ENCODE data around the gene DIP2A. TPM values are rescaled to one million over a fixed set of nuclear protein-coding genes. Genes with fewer than 3 reads are reported as not detected.

The DIP2A gene
- total RNA-seq, 2 experiments from 2014 or later = 32.0 to 35.3 TPM

GRCh38 chr21:46603228-46603627 lies 144.5 kb downstream of the DIP2A start:
- Mint-ChIP-seq H3K36me3 (no peaks in the 10 kb centered on the region), H3K4me3 (no peak overlapping the region)

GRCh38 chr21:46604329-46604974 lies 145.8 kb downstream of the DIP2A start:
- Mint-ChIP-seq H3K27ac (no peak overlapping the region), H3K27me3 (no peaks in the 10 kb centered on the region), H3K4me1 (ENCODE audit: low read depth) (peaks cover 24% of the 10 kb centered on the region), H3K9me3 (no peaks in the 10 kb centered on the region), H3K36me3 (no peaks in the 10 kb centered on the region), H3K4me3 (no peak overlapping the region)
- POLR2A ChIA-PET = no interaction called here
- intact Hi-C loops (cut with micrococcal nuclease) = no loop called here
- CTCF ChIA-PET = no interaction called here
- DNase-seq = no peak

More at GRCh38 chr21:46603228-46603627, 144.5 kb downstream of the DIP2A start:
- H3K4me1 Mint-ChIP-seq (ENCODE audit: low read depth) = peaks cover 24% of the 10 kb centered on the region
- intact Hi-C loops (cut with micrococcal nuclease) = no loop called here
- no peak for DNase-seq
- H3K27me3 Mint-ChIP-seq = no peaks in the 10 kb centered on the region
- CTCF ChIA-PET = no interaction called here
- no peak overlapping the region for H3K27ac Mint-ChIP-seq
- no peaks in the 10 kb centered on the region for H3K9me3 Mint-ChIP-seq
- POLR2A ChIA-PET = no interaction called here

- Mint-ChIP-seq H3K27me3 (no peaks in the 10 kb centered on the region), H3K4me3 (no peak within 1 kb of the TSS), H3K27ac (peak within 1 kb of the TSS; percentile 25), H3K36me3 (no peaks in the 10 kb centered on the region), H3K9me3 (no peaks in the 10 kb centered on the region), H3K4me1 (ENCODE audit: low read depth) (peaks cover 24% of the 10 kb centered on the region)
- ChIA-PET CTCF (no interaction called here), POLR2A (no interaction called here)
- no peak for DNase-seq
- intact Hi-C loops (cut with micrococcal nuclease) = no loop called here
These were observed 146.5 kb downstream of the DIP2A start, which contains the start of gene S100B for GRCh38 chr21:46604975-46605766. S100B (minus strand) TSS chr21:46605082; CDS start chr21:46602415, 2,667 bp downstream.

DNA sequence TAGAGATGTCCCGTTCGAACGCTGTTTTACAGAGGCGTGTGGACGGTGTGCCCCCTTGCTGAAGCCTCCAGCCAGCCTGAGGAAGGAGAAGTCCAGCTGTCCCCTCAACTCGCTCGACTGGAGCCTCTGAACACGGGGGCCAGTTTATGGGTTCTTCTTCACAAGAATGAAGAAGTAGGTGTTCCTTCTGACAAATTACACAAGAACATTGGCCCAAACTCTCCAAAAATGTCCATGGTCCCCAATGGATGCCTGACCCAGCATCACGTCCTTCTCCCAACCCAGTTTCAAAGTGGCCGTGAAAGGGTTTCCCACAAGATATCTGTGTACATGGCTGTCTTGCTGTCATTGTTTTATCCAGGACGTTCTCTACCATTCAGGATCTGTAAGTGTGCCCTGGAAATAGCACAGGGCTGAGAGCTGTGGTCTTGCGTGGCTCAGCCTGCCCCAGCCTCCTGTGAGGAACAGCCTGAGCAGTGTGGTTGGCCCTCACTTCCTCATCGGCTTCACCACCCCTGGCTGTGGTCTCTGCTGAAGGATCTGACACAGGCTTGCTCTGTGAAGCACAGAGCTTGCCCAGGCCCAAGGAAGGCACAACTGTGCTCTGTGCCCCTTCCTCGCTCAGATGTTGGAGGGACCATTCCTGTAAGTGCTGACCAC lies 147.2 kb downstream of the DIP2A start:
- H3K4me3 Mint-ChIP-seq = no peak overlapping the region
- H3K9me3 Mint-ChIP-seq = no peaks in the 10 kb centered on the region
- peaks cover 24% of the 10 kb centered on the region for H3K4me1 Mint-ChIP-seq (ENCODE audit: low read depth)
- peak overlapping the region; percentile 25 for H3K27ac Mint-ChIP-seq
- ChIA-PET POLR2A (no interaction called here), CTCF (no interaction called here)
- peak; percentile 53 for DNase-seq
- H3K27me3 Mint-ChIP-seq = no peaks in the 10 kb centered on the region
- H3K36me3 Mint-ChIP-seq = no peaks in the 10 kb centered on the region
- intact Hi-C loops (cut with micrococcal nuclease) = no loop called here

- CTCF ChIA-PET = no interaction called here
- Mint-ChIP-seq H3K36me3 (no peaks in the 10 kb centered on the region), H3K27me3 (no peaks in the 10 kb centered on the region), H3K4me1 (ENCODE audit: low read depth) (peaks cover 24% of the 10 kb centered on the region), H3K27ac (no peak overlapping the region), H3K9me3 (no peaks in the 10 kb centered on the region), H3K4me3 (no peak overlapping the region)
- POLR2A ChIA-PET = no interaction called here
- DNase-seq = no peak
- intact Hi-C loops (cut with micrococcal nuclease) = no loop called here
These were observed 147.7 kb downstream of the DIP2A start for GRCh38 chr21:46606427-46606813.

- no peak for DNase-seq
- ChIA-PET CTCF (no interaction called here), POLR2A (no interaction called here)
- Mint-ChIP-seq H3K9me3 (no peaks in the 10 kb centered on the region), H3K36me3 (no peaks in the 10 kb centered on the region), H3K4me3 (no peak overlapping the region), H3K27me3 (no peaks in the 10 kb centered on the region), H3K4me1 (ENCODE audit: low read depth) (peaks cover 24% of the 10 kb centered on the region), H3K27ac (no peak overlapping the region)
- intact Hi-C loops (cut with micrococcal nuclease) = no loop called here
These were observed 148.9 kb downstream of the DIP2A start for GRCh38 chr21:46607636-46608035.

- no peak overlapping the region for H3K27ac Mint-ChIP-seq
- POLR2A ChIA-PET = no interaction called here
- no peaks in the 10 kb centered on the region for H3K36me3 Mint-ChIP-seq
- CTCF ChIA-PET = no interaction called here
- DNase-seq = no peak
- H3K27me3 Mint-ChIP-seq = no peaks in the 10 kb centered on the region
- H3K4me3 Mint-ChIP-seq = no peak overlapping the region
- no peaks in the 10 kb centered on the region for H3K9me3 Mint-ChIP-seq
- intact Hi-C loops (cut with micrococcal nuclease) = no loop called here
- peaks cover 24% of the 10 kb centered on the region for H3K4me1 Mint-ChIP-seq (ENCODE audit: low read depth)
These were observed 150.0 kb downstream of the DIP2A start for GRCh38 chr21:46608672-46609111.

DNA sequence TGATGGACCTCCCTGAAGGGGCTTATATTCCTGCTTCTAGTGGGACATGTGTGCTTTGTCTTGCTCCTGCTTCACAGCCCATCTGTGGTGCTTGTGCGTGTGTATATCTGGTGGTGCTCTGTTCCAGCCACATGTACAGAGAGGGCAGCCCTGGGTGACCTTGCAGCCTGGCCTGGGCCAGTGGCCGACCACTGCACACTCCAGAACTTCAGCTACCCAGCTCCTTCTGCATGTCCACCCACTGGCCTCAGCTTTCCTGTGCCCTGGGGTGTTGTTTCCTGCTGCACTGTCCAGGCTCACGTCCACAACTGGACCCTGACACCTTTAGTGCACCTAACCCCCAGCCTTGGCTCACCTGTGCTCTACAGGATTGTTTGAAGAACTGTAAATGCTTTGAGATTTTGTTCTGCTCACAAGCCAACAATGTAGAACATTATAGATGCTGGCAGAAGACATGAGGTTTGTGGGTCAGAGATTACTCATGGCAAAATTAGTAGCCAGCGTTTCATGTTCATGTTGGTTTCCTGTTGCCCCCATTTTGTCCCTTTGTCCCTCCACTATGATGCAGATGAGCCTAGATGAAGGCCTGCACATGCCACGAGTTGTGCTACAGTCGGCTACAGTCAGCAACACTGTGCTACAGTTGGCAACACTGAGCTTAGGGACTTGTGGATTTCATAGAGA lies 151.5 kb downstream of the DIP2A start:
- H3K9me3 Mint-ChIP-seq = no peaks in the 10 kb centered on the region
- DNase-seq = no peak
- ChIA-PET CTCF (no interaction called here), POLR2A (no interaction called here)
- H3K27me3 Mint-ChIP-seq = no peaks in the 10 kb centered on the region
- H3K4me3 Mint-ChIP-seq = no peak overlapping the region
- H3K4me1 Mint-ChIP-seq (ENCODE audit: low read depth) = peaks cover 19% of the 10 kb centered on the region
- no peaks in the 10 kb centered on the region for H3K36me3 Mint-ChIP-seq
- intact Hi-C loops (cut with micrococcal nuclease) = no loop called here
- no peak overlapping the region for H3K27ac Mint-ChIP-seq

DNA sequence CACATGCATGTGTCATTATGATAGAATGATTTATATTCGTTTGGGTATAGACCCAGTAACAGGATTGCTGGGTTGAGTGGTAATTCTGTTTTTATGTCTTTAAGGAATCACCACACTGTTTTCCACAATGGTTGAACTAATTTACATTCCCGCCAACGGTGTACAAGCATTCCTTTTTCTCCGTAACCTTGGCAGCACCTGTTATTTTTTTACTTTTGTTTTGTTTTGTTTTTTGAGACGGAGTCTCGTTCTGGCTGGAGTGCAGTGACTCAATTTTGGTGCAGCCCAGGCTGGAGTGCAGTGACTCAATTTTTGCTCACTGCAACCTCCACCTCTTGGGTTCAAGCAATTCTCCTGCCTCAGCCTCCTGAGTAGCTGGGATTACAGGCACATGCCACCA lies 154.7 kb downstream of the DIP2A start:
- Mint-ChIP-seq H3K27me3 (peaks cover 2% of the 10 kb centered on the region), H3K27ac (no peak overlapping the region), H3K9me3 (no peaks in the 10 kb centered on the region), H3K36me3 (no peaks in the 10 kb centered on the region), H3K4me1 (ENCODE audit: low read depth) (no peaks in the 10 kb centered on the region), H3K4me3 (no peak overlapping the region)
- POLR2A ChIA-PET = no interaction called here
- intact Hi-C loops (cut with micrococcal nuclease) = no loop called here
- DNase-seq = no peak
- CTCF ChIA-PET = no interaction called here

DNA sequence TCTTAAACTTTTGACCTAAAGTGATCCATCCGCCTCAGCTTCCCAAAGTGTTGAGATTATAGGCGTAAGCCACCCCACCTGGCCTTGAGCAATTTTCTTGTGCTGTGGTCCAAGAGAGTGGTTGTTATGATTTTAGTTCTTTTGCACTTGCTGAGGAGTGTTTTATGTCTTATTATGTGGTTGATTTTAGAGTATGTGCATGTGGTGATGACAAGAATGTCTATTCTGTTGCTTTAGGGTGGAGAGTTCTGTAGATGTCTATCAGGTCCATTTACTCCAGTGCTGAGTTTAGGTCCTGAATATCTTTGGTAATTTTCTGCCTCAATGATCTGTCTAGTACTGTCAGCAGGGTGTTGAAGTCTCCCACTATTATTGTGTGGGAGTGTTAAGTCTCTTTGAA lies 157.4 kb downstream of the DIP2A start:
- peaks cover 5% of the 10 kb centered on the region for H3K4me1 Mint-ChIP-seq (ENCODE audit: low read depth)
- no peak overlapping the region for H3K4me3 Mint-ChIP-seq
- peaks cover 2% of the 10 kb centered on the region for H3K27me3 Mint-ChIP-seq
- H3K27ac Mint-ChIP-seq = no peak overlapping the region
- no peaks in the 10 kb centered on the region for H3K9me3 Mint-ChIP-seq
- intact Hi-C loops (cut with micrococcal nuclease) = no loop called here
- no peaks in the 10 kb centered on the region for H3K36me3 Mint-ChIP-seq
- no peak for DNase-seq
- POLR2A ChIA-PET = no interaction called here
- CTCF ChIA-PET = interaction anchor here (1.7 kb wide), 1 partner anchor 24 kb away, joined by 4 read pairs; no protein-coding TSS in a partner anchor

DNA sequence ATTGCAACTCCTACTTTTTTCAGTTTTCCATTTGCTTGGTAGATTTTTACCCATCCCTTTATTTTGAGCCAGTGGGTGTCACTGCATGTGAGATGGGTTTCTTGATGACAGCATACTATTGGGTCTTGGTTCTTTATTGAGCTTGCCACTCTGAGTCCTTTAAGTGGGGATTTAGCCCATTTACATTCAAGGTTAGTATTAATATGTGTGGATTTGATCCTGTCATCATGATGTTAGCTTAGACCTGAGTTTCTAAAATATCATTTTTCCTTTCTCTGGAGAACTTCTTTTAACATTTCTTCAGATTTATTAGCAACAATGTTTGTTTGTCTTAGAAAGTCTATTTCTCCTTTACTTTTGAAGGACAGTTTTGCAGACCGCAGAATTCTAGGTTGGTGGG lies 158.0 kb downstream of the DIP2A start:
- Mint-ChIP-seq H3K36me3 (no peaks in the 10 kb centered on the region), H3K27ac (no peak overlapping the region), H3K9me3 (no peaks in the 10 kb centered on the region), H3K4me3 (no peak overlapping the region), H3K4me1 (ENCODE audit: low read depth) (peaks cover 9% of the 10 kb centered on the region), H3K27me3 (peaks cover 2% of the 10 kb centered on the region)
- no peak for DNase-seq
- intact Hi-C loops (cut with micrococcal nuclease) = no loop called here
- ChIA-PET CTCF (no interaction called here), POLR2A (no interaction called here)

GRCh38 chr21:46617267-46618051 lies 158.8 kb downstream of the DIP2A start:
- no peak for DNase-seq
- H3K27me3 Mint-ChIP-seq = peaks cover 2% of the 10 kb centered on the region
- no peak overlapping the region for H3K4me3 Mint-ChIP-seq
- H3K36me3 Mint-ChIP-seq = no peaks in the 10 kb centered on the region
- no peaks in the 10 kb centered on the region for H3K9me3 Mint-ChIP-seq
- CTCF ChIA-PET = no interaction called here
- peaks cover 17% of the 10 kb centered on the region for H3K4me1 Mint-ChIP-seq (ENCODE audit: low read depth)
- intact Hi-C loops (cut with micrococcal nuclease) = no loop called here
- POLR2A ChIA-PET = no interaction called here
- H3K27ac Mint-ChIP-seq = no peak overlapping the region

All from activated CD4-positive, alpha-beta memory T cell treated with anti-CD3 and anti-CD28 coated beads for 36 hours (primary cell).